HEK293 (cell line): ENCODE data around the gene POLA2.
A peak's percentile ranks its signal among the peaks of the same experiment; 100 is the strongest.

Source experiments
- CTCF ChIA-PET: fragments of 350-600 bp; formaldehyde crosslinking; extraction: SDS; loops from one replicate; lab custom pipeline; 2021; ENCODE audit warnings: antibody characterized with exemption; lab: Yijun Ruan, JAX
- POLR2A ChIA-PET: fragments of 300-600 bp; formaldehyde crosslinking; extraction: SDS; loops from one replicate; lab custom pipeline; 2020; ENCODE audit warnings: antibody characterized with exemption, inconsistent platforms; lab: Yijun Ruan, JAX
- H3K27ac ChIP-seq: fragments of 200-500 bp; sonication (Bioruptor generic); 2 replicates; pipeline ENCODE4 v1.5.1; 2014; ENCODE audit warnings: low read depth, low read length, control low read depth, inconsistent platforms; ENCODE audit errors: extremely low read depth
- H3K36me3 ChIP-seq, 2 experiments: fragments of 200-500 bp in 1 of 2; sonication (Bioruptor generic) in 1 of 2; 1 replicate in 1 of 2; 2 replicates in 1 of 2; pipeline ENCODE4 v1.5.1; 2014 to 2017; ENCODE audit warnings: inconsistent platforms in 2 of 2, low read length in 2 of 2; ENCODE audit not compliant: control insufficient read depth in 2 of 2, insufficient read depth in 1 of 2
- H3K4me1 ChIP-seq: fragments of 200-500 bp; sonication (Bioruptor generic); 2 replicates; pipeline ENCODE4 v1.5.1; 2014; ENCODE audit warnings: mild to moderate bottlenecking, low read length, inconsistent platforms; ENCODE audit not compliant: control insufficient read depth, insufficient read depth
- H3K4me3 ChIP-seq: 2 replicates; pipeline ENCODE4 v1.5.1; 2011; ENCODE audit warnings: low read depth, mild to moderate bottlenecking, control low read depth, low read length, moderate library complexity
- H3K9me3 ChIP-seq: fragments of 200-500 bp; sonication (Bioruptor generic); 2 replicates; pipeline ENCODE4 v1.5.1; 2014; ENCODE audit warnings: low read depth, low read length, inconsistent platforms; ENCODE audit not compliant: control insufficient read depth, insufficient read depth
- KLF10 ChIP-seq: fragments of 450-650 bp; IDR thresholded peaks from 2 replicates; pipeline ENCODE4 v1.5.1; 2018; ENCODE audit warnings: missing biosample characterization, mild to moderate bottlenecking, missing genetic modification characterization
- KLF16 ChIP-seq: fragments of 450-650 bp; formaldehyde crosslinking; IDR thresholded peaks from 2 replicates; pipeline ENCODE4 v1.5.1; 2017; ENCODE audit warnings: missing biosample characterization, missing genetic modification characterization
- PRDM4 ChIP-seq: fragments of 450-650 bp; formaldehyde crosslinking; IDR thresholded peaks from 2 replicates; pipeline ENCODE4 v1.5.1; 2017; ENCODE audit warnings: missing biosample characterization, missing genetic modification characterization
- RBAK ChIP-seq: fragments of 450-650 bp; formaldehyde crosslinking; IDR thresholded peaks from 2 replicates; pipeline ENCODE4 v1.5.1; 2016; ENCODE audit warnings: missing biosample characterization, missing genetic modification characterization
- SCRT1 ChIP-seq: fragments of 450-650 bp; formaldehyde crosslinking; IDR thresholded peaks from 2 replicates; pipeline ENCODE4 v1.5.1; 2016; ENCODE audit warnings: missing biosample characterization, missing genetic modification characterization, borderline replicate concordance
- SETDB1 ChIP-seq: IDR thresholded peaks from one replicate; pipeline ENCODE4 v1.6.1; 2017; ENCODE audit warnings: mild to moderate bottlenecking, low read length, moderate library complexity, mixed read lengths; ENCODE audit not compliant: insufficient read length
- ZNF324 ChIP-seq: fragments of 450-650 bp; formaldehyde crosslinking; IDR thresholded peaks from 2 replicates; pipeline ENCODE4 v1.5.1; 2016; ENCODE audit warnings: missing biosample characterization, missing genetic modification characterization
- ZNF37A ChIP-seq: fragments of 450-650 bp; IDR thresholded peaks from 2 replicates; pipeline ENCODE4 v1.5.1; 2018; ENCODE audit warnings: missing biosample characterization, missing genetic modification characterization
- ZNF394 ChIP-seq: fragments of 450-650 bp; formaldehyde crosslinking; IDR thresholded peaks from 2 replicates; pipeline ENCODE4 v1.5.1; 2016; ENCODE audit warnings: missing biosample characterization, missing genetic modification characterization, mild to moderate bottlenecking, moderate library complexity, borderline replicate concordance
- ZNF398 ChIP-seq: fragments of 450-650 bp; formaldehyde crosslinking; IDR thresholded peaks from 2 replicates; pipeline ENCODE4 v1.5.1; 2017; ENCODE audit warnings: missing biosample characterization, missing genetic modification characterization
- ZNF404 ChIP-seq: fragments of 450-650 bp; formaldehyde crosslinking; IDR thresholded peaks from 2 replicates; pipeline ENCODE4 v1.5.1; 2017; ENCODE audit warnings: missing biosample characterization, missing genetic modification characterization
- ZNF501 ChIP-seq: fragments of 450-650 bp; formaldehyde crosslinking; IDR thresholded peaks from 2 replicates; pipeline ENCODE4 v1.5.1; 2016; ENCODE audit warnings: missing biosample characterization, missing genetic modification characterization
- ZNF558 ChIP-seq: fragments of 450-650 bp; formaldehyde crosslinking; IDR thresholded peaks from 2 replicates; pipeline ENCODE4 v1.5.1; 2016; ENCODE audit warnings: missing biosample characterization, missing genetic modification characterization
- ZNF660 ChIP-seq: fragments of 450-650 bp; IDR thresholded peaks from 2 replicates; pipeline ENCODE4 v1.5.1; 2018; ENCODE audit warnings: missing biosample characterization, mild to moderate bottlenecking, missing genetic modification characterization
- ZXDB ChIP-seq: fragments of 450-650 bp; formaldehyde crosslinking; IDR thresholded peaks from 2 replicates; pipeline ENCODE4 v1.5.1; 2016; ENCODE audit warnings: missing biosample characterization, missing genetic modification characterization
- TF ChIP-seq, protein P1 (sequence below): fragments of 450-650 bp; formaldehyde crosslinking; IDR thresholded peaks from 2 replicates; pipeline ENCODE4 v1.5.1; 2016; ENCODE audit warnings: missing biosample characterization, missing genetic modification characterization
- TF ChIP-seq, protein P2 (sequence below): fragments of 450-650 bp; formaldehyde crosslinking; IDR thresholded peaks from 2 replicates; pipeline ENCODE4 v1.5.1; 2016; ENCODE audit warnings: missing biosample characterization, missing genetic modification characterization
- TF ChIP-seq, protein P3 (sequence below): fragments of 450-650 bp; formaldehyde crosslinking; IDR thresholded peaks from 2 replicates; pipeline ENCODE4 v1.5.1; 2016; ENCODE audit warnings: missing biosample characterization, missing genetic modification characterization
- TF ChIP-seq, protein P4 (sequence below): fragments of 450-650 bp; formaldehyde crosslinking; IDR thresholded peaks from 2 replicates; pipeline ENCODE4 v1.5.1; 2016; ENCODE audit warnings: missing biosample characterization, missing genetic modification characterization

POLA2 gene

GRCh38 chr11:65315204-65315865 lies 53.6 kb downstream of the POLA2 start (continued):
- TF ChIP-seq ZNF398, result no peak
- TF ChIP-seq ZNF394, result no peak
- TF ChIP-seq, protein P1, sequence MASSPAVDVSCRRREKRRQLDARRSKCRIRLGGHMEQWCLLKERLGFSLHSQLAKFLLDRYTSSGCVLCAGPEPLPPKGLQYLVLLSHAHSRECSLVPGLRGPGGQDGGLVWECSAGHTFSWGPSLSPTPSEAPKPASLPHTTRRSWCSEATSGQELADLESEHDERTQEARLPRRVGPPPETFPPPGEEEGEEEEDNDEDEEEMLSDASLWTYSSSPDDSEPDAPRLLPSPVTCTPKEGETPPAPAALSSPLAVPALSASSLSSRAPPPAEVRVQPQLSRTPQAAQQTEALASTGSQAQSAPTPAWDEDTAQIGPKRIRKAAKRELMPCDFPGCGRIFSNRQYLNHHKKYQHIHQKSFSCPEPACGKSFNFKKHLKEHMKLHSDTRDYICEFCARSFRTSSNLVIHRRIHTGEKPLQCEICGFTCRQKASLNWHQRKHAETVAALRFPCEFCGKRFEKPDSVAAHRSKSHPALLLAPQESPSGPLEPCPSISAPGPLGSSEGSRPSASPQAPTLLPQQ (tag by site-specific recombination), result no peak
- TF ChIP-seq SETDB1, result no peak
- no peak for TF ChIP-seq ZNF501
- no peak for TF ChIP-seq ZNF558 (tag by site-specific recombination)
- peak; percentile 56 for TF ChIP-seq KLF10
- TF ChIP-seq, protein P2, sequence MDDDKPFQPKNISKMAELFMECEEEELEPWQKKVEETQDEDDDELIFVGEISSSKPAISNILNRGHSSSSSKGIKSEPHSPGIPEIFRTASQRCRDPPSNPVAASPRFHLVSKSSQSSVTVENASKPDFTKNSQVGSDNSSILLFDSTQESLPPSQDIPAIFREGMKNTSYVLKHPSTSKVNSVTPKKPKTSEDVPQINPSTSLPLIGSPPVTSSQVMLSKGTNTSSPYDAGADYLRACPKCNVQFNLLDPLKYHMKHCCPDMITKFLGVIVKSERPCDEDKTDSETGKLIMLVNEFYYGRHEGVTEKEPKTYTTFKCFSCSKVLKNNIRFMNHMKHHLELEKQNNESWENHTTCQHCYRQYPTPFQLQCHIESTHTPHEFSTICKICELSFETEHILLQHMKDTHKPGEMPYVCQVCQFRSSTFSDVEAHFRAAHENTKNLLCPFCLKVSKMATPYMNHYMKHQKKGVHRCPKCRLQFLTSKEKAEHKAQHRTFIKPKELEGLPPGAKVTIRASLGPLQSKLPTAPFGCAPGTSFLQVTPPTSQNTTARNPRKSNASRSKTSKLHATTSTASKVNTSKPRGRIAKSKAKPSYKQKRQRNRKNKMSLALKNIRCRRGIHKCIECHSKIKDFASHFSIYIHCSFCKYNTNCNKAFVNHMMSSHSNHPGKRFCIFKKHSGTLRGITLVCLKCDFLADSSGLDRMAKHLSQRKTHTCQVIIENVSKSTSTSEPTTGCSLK (tag by site-specific recombination), result no peak
- no peak for TF ChIP-seq ZNF37A (tag by site-specific recombination)
- TF ChIP-seq KLF16 (tag by site-specific recombination), result 0 out of 2 replicates have a peak, but pooled peaks have one; percentile 11
- no peak for TF ChIP-seq SCRT1 (tag by site-specific recombination)

- Histone ChIP-seq H3K9me3 (no peaks in the 10 kb centered on the region), H3K27ac (no peak overlapping the region), H3K4me1 (no peaks in the 10 kb centered on the region), H3K4me3 (peak overlapping the region; percentile 67), H3K36me3 (peaks cover 0 to 6% of the 10 kb centered on the region in 2 experiments; a peak in 2 of 3 replicates)
- CTCF ChIA-PET, result interaction anchor here (0.6 to 4.6 kb wide), 25 partner anchors 10 to 469 kb away, joined by 3 to 206 read pairs (median 5); partner anchors contain the start of genes DPF2, POLA2 and TM7SF2
- TF ChIP-seq ZXDB (tag by site-specific recombination) (no peak), ZNF324 (tag by site-specific recombination) (no peak), ZNF404 (tag by site-specific recombination) (no peak), ZNF660 (0 out of 2 replicates have a peak, but pooled peaks have one; percentile 2)
- POLR2A ChIA-PET, result interaction anchor here (0.7 to 2.6 kb wide), 8 partner anchors 14 to 192 kb away, joined by 3 to 17 read pairs (median 8); partner anchors contain the start of genes DPF2, POLA2 and SLC25A45
These were observed 54.1 kb downstream of the POLA2 start for GRCh38 chr11:65315866-65316226.

DNA sequence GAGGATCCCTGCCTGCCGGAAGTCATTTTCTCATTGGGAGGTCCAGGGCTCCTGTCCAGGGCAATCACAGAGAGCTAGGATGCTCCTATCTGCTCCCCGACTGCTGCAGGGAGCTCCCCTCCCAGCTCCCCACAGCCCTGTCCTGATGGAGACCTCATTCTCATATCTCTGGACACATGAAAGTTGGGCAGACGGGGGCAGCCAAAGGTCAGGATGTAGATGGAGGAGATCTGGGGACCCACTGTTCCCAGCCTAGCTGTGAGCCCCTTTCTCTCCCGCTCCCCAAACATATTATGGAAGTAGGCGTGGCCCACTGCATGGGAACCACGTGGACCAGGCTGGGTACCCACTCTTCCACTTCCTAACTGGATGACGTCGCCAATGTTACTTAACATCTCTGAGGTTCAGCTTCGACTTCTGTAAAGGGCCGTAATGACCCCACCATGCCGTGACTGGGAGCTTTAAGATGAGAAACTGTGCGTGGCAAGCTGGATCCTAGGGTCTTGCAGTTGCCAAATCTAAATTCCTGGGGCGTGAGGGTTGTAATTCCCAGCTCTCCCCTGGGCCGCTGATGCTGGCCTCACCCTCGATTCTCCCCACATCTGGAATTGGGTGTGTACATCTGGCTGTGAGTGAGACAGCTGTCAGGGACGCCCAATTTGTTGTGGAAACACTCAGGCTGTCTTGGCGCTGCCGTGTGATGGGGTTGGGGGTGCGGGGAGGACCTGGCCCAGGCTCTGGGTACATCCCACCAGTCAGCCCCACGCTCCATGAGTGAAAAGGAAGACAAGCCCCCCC lies 54.7 kb downstream of the POLA2 start:
- ChIA-PET CTCF (interaction anchor here (0.6 to 4.6 kb wide), 23 partner anchors 8 to 470 kb away, joined by 3 to 206 read pairs (median 4); partner anchors contain the start of gene DPF2), POLR2A (interaction anchor here (0.5 to 2.4 kb wide), 7 partner anchors 18 to 193 kb away, joined by 3 to 17 read pairs (median 4); partner anchors contain the start of genes DPF2 and SLC25A45)
- no peak overlapping the region for H3K4me3 ChIP-seq
- no peaks in the 10 kb centered on the region for H3K4me1 ChIP-seq
- no peak overlapping the region for H3K27ac ChIP-seq
- peaks cover 0 to 11% of the 10 kb centered on the region in 2 experiments; a peak in 2 of 3 replicates for H3K36me3 ChIP-seq
- H3K9me3 ChIP-seq, result no peaks in the 10 kb centered on the region
- TF ChIP-seq PRDM4 (tag by site-specific recombination) (no peak), RBAK (no peak)
- TF ChIP-seq, protein P3, sequence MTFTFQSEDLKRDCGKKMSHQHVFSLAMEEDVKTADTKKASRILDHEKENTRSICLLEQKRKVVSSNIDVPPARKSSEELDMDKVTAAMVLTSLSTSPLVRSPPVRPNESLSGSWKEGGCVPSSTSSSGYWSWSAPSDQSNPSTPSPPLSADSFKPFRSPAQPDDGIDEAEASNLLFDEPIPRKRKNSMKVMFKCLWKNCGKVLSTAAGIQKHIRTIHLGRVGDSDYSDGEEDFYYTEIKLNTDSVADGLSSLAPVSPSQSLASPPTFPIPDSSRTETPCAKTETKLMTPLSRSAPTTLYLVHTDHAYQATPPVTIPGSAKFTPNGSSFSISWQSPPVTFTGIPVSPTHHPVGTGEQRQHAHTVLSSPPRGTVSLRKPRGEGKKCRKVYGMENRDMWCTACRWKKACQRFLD (tag by site-specific recombination), result no peak
- TF ChIP-seq, protein P4, sequence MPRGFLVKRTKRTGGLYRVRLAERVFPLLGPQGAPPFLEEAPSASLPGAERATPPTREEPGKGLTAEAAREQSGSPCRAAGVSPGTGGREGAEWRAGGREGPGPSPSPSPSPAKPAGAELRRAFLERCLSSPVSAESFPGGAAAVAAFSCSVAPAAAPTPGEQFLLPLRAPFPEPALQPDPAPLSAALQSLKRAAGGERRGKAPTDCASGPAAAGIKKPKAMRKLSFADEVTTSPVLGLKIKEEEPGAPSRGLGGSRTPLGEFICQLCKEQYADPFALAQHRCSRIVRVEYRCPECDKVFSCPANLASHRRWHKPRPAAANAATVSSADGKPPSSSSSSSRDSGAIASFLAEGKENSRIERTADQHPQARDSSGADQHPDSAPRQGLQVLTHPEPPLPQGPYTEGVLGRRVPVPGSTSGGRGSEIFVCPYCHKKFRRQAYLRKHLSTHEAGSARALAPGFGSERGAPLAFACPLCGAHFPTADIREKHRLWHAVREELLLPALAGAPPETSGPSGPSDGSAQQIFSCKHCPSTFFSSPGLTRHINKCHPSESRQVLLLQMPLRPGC (tag by site-specific recombination), result no peak
